ENCODE measurements around the gene CYB561D2. TPM values are rescaled to one million over a fixed set of nuclear protein-coding genes. Genes with fewer than 3 reads are reported as not detected.

Gene CYB561D2
- total RNA-seq, 1 experiment from 2014 or later, result 9.5 TPM

DNA sequence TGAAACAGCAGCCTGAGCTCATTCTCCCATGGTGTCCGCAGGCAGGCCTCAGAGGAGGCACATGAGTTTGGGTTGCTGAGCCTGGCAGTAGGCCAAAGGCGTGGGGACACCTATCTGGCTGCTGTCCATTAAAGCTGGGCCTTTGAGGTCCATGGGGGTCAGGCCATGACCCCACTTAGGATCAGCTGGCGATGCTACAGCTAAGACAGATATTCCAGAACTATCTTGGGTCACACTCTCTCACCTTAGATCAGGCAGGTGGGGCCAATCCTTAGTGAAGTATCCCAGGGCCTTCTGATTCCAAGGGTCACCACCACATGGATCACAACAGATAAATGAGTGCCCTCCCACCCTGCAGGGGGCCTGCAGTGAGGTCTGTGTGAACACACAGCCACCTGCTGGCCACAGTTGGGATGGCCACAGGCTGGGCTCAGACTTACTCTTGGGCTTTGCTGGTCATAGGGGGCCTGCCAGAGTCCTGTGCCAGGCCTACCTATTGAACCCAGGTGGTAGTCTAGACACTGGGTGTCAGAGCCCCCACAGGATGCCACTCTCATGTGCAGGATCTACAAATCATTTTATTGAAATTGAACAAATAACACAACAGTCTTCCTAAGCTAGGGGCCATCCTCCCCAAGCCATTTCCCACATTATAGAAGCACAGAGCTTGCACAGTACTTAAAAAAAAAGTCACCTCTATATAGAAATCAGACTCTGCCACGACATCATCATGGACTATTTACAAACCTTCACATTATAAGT is 26.1 kb upstream of the CYB561D2 start:
- ATAC-seq (peak; percentile 52), DNase-seq (ENCODE audit: low read depth, low spot score) (peak; percentile 75)
- TF ChIP-seq FOSL1 (IDR thresholded peaks at IDR 0.05; ENCODE audit: low read depth) (no peak), EGR1 (IDR thresholded peaks at IDR 0.05; ENCODE audit: low read depth) (no peak), POLR2A (IDR thresholded peaks at IDR 0.05; ENCODE audit: borderline replicate concordance, extremely low read depth, insufficient read depth, insufficient read length) (no peak), ZNF274 (IDR thresholded peaks at IDR 0.05; ENCODE audit: low read depth, low read length) (no peak), CBX3 (IDR thresholded peaks at IDR 0.05; ENCODE audit: low read depth) (no peak), POLR2AphosphoS5 (IDR thresholded peaks at IDR 0.05; ENCODE audit: low read depth, low read length) (peak; percentile 50), CEBPB (IDR thresholded peaks at IDR 0.05; ENCODE audit: low read depth) (no peak), JUND (IDR thresholded peaks at IDR 0.05) (no peak), ELF1 (IDR thresholded peaks at IDR 0.05; ENCODE audit: borderline replicate concordance, low read depth) (no peak)
- TF ChIP-seq, protein P1, sequence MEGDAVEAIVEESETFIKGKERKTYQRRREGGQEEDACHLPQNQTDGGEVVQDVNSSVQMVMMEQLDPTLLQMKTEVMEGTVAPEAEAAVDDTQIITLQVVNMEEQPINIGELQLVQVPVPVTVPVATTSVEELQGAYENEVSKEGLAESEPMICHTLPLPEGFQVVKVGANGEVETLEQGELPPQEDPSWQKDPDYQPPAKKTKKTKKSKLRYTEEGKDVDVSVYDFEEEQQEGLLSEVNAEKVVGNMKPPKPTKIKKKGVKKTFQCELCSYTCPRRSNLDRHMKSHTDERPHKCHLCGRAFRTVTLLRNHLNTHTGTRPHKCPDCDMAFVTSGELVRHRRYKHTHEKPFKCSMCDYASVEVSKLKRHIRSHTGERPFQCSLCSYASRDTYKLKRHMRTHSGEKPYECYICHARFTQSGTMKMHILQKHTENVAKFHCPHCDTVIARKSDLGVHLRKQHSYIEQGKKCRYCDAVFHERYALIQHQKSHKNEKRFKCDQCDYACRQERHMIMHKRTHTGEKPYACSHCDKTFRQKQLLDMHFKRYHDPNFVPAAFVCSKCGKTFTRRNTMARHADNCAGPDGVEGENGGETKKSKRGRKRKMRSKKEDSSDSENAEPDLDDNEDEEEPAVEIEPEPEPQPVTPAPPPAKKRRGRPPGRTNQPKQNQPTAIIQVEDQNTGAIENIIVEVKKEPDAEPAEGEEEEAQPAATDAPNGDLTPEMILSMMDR (IDR thresholded peaks at IDR 0.05 in 2 of 3, conservative IDR thresholded peaks at IDR 0.05 in 1 of 3; ENCODE audit: borderline replicate concordance in 1 of 3, insufficient read depth in 1 of 3, low read depth in 2 of 3, low read length in 2 of 3), result peak in 2 of 3 experiments; percentile 93 to 95; a peak in 4 of 6 replicates
- TF ChIP-seq, protein P2, sequence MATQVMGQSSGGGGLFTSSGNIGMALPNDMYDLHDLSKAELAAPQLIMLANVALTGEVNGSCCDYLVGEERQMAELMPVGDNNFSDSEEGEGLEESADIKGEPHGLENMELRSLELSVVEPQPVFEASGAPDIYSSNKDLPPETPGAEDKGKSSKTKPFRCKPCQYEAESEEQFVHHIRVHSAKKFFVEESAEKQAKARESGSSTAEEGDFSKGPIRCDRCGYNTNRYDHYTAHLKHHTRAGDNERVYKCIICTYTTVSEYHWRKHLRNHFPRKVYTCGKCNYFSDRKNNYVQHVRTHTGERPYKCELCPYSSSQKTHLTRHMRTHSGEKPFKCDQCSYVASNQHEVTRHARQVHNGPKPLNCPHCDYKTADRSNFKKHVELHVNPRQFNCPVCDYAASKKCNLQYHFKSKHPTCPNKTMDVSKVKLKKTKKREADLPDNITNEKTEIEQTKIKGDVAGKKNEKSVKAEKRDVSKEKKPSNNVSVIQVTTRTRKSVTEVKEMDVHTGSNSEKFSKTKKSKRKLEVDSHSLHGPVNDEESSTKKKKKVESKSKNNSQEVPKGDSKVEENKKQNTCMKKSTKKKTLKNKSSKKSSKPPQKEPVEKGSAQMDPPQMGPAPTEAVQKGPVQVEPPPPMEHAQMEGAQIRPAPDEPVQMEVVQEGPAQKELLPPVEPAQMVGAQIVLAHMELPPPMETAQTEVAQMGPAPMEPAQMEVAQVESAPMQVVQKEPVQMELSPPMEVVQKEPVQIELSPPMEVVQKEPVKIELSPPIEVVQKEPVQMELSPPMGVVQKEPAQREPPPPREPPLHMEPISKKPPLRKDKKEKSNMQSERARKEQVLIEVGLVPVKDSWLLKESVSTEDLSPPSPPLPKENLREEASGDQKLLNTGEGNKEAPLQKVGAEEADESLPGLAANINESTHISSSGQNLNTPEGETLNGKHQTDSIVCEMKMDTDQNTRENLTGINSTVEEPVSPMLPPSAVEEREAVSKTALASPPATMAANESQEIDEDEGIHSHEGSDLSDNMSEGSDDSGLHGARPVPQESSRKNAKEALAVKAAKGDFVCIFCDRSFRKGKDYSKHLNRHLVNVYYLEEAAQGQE (IDR thresholded peaks at IDR 0.05; ENCODE audit: low read depth), result no peak
- H3K4me1 ChIP-seq (ENCODE audit: control insufficient read depth in 1 of 2, insufficient read depth in 2 of 2, low read length in 2 of 2), result peaks cover 30 to 58% of the 10 kb centered on the region in 2 experiments
- H3K27ac ChIP-seq (ENCODE audit: low read depth, low read length), result peak overlapping the region; percentile 93; the same call in 1 of the 2 replicates
- RAD21 ChIA-PET (ENCODE audit: low non-redundant PET in 1 of 2, low total read pairs in 2 of 2, uncharacterized antibody in 2 of 2, unreplicated experiment in 2 of 2), result interaction anchor here (0.8 to 1.5 kb wide), 2 partner anchors 21 to 25 kb away, joined by 3 to 4 read pairs; partner anchors contain the start of genes HYAL1 (in 1 of the 2), HYAL3 (in 1 of the 2) and NAA80 (in 1 of the 2)
- CTCF ChIA-PET, result interaction anchor here (0.6 to 1.8 kb wide), 13 partner anchors 11 to 130 kb away, joined by 3 to 14 read pairs (median 4); partner anchors contain the start of genes HYAL1, IFRD2, LSMEM2 and RASSF1
- POLR2A ChIA-PET, result interaction anchor here (0.6 to 1.0 kb wide), 2 partner anchors 13 kb away, joined by 3 to 6 read pairs; no protein-coding TSS in a partner anchor
- peak overlapping the region; percentile 8; the same call in 1 of the 2 replicates for H3K4me2 ChIP-seq (ENCODE audit: low read length)
- no peak overlapping the region for H2AFZ ChIP-seq (ENCODE audit: low read depth, low read length, poor library complexity, severe bottlenecking)
- H3K27me3 ChIP-seq (ENCODE audit: insufficient read depth, low read length), result no peaks in the 10 kb centered on the region
- no peak overlapping the region for H3K4me3 ChIP-seq (replicated peaks in 1 of 2; ENCODE audit: low read depth in 1 of 2, low read length in 2 of 2)
- H3K36me3 ChIP-seq (ENCODE audit: control insufficient read depth in 1 of 2, insufficient read depth in 2 of 2, low read length in 2 of 2), result peaks cover 9 to 12% of the 10 kb centered on the region in 2 experiments; a peak in 2 of 4 replicates
- no peaks in the 10 kb centered on the region for H3K9me3 ChIP-seq (ENCODE audit: control insufficient read depth in 1 of 2, insufficient read depth in 1 of 2, low read depth in 1 of 2, low read length in 2 of 2)
- H4K20me1 ChIP-seq (ENCODE audit: insufficient read depth), result no peaks in the 10 kb centered on the region
- H3K9me2 ChIP-seq (ENCODE audit: insufficient read depth), result no peaks in the 10 kb centered on the region
- no TSS peak for BruUV-seq (replicated peaks)
- peaks cover 42% of the 10 kb centered on the region for H3K79me2 ChIP-seq (ENCODE audit: insufficient read depth, low read length)
- intact Hi-C loops (cut with micrococcal nuclease), result loop anchor here (1.0 to 2.0 kb wide), 3 partner anchors 21 to 64 kb away; partner anchors contain the start of gene HYAL1
- no peak overlapping the region for H3K9ac ChIP-seq (ENCODE audit: low read length)

Measured in HCT116 (cell line).